Measurements from ENCODE around the gene NOD2.

NOD2 gene

DNA sequence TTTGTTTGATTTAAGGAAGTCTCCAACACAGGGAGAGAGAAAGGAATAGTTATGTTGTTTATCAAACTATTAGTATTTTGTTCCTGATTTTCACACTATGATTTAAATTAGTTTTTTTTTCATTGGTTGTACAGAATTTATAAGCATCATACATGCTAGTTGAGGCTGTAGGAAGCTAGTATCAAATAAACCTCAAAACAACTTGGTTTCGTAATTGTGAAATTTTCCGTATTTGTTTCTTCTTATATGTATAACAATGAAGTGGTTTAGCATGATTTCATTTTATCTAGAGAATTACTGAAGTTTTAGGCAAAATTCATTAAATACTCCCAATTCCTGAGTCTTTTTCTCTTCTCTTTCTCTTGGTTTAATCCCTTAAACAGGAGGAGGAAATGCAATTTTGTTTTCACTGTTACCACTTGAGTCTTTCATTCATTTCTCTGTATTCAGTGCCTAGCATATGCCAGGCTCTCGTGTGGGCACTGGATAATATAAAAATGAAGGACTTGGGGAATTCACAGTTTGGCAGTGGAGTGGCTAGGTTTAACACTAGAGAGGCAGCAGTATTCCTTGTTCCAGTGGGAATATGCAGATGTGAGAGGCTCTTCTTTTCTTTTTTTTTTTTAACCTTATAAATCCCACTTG lies 50.3 kb downstream of the NOD2 start:
- no peak for DNase-seq

DNA sequence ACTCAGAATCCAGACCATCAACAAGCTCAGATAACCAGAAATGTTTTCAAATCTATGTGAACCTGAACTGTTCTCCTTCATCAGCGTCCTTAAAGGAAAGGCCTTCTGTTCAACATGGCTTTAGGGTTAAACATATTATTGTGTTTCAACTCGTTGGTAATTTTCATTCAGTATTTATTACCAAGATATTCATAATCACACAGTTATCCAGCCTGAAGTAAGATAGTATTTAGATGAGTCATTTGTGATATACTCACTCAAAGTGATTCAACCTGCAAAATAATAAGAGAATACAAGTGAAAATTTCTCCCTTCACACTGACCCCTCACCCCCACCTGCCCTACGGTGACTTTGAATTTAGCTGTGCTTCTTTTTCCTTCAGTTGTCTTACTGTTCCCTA lies 51.5 kb downstream of the NOD2 start:
- peak; percentile 21 for DNase-seq

GRCh38 chr16:50745940-50746339 lies 52.5 kb downstream of the NOD2 start:
- no peak for DNase-seq

DNA sequence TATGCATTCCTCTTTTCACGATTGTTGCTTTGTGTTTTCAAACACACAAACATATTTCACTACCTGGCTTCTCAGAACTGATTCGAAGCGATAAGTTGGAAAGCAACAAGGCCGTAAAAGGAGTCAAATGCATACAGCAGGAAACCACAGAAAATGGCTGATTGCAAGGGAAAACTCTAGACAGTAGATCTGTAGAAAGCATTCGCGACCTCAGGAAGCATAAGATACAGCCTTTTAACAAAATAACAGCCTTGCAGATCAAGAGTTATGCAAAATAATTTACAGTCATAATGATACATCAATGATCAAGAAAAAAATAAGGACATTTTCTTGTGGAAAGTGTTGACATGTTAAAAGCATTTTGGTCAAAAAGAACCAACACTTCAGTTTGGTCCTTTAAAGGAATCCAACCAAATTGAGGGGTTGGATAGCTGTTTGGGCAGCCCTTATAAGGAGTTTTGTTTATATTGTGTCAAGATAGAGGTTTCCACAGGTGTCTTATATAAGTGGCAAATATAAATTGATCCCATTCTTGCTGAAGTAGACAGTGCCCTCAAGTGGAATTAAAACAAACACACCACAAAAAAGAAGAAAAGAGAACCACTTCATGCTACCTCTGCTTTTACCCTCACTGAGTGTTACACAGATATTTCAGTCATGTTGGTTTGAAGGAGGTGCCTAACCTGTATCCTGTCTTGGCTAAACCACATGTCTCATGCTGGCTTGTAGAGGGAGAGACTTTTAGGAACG lies 54.0 kb downstream of the NOD2 start:
- peak; percentile 82 for DNase-seq

DNA sequence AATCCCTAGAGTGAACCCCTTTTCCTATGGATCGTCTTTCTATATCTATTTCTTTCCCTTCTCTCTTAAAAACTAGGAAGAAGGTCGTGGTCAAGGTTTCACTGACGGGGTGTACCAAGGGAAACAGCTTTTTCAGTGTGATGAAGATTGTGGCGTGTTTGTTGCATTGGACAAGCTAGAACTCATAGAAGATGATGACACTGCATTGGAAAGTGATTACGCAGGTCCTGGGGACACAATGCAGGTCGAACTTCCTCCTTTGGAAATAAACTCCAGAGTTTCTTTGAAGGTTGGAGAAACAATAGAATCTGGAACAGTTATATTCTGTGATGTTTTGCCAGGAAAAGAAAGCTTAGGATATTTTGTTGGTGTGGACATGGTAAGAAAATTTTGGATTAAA lies 58.1 kb downstream of the NOD2 start:
- no peak for DNase-seq

- no peak for DNase-seq
Measured at GRCh38 chr16:50752471-50753235, 59.2 kb downstream of the NOD2 start.

DNA sequence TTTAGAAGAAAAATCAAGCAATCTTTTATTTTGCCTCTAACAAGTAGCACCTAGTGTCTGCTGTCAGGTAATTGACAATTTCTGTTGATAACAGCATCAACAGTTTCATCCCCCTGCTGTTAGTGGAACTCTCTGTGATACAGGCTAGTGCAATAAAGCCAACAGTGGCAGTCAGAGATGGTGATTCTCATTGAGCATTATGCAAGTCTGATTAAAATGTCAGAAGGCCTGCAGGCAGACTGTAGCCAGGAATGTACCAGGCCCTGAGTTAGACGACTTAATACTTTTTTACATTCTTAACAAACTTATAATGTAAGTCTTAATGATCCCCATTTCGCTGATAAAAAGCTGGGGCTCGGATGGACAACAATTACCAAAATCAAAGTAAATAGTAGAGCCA lies 63.1 kb downstream of the NOD2 start:
- DNase-seq, result no peak

GRCh38 chr16:50761267-50761666 lies 67.9 kb downstream of the NOD2 start:
- peak; percentile 33 for DNase-seq

GRCh38 chr16:50762241-50762640 lies 68.8 kb downstream of the NOD2 start:
- DNase-seq, result no peak

- peak; percentile 61 for DNase-seq
Measured at GRCh38 chr16:50763211-50763610, 69.8 kb downstream of the NOD2 start.

GRCh38 chr16:50765260-50765659 lies 71.9 kb downstream of the NOD2 start:
- DNase-seq, result no peak

DNA sequence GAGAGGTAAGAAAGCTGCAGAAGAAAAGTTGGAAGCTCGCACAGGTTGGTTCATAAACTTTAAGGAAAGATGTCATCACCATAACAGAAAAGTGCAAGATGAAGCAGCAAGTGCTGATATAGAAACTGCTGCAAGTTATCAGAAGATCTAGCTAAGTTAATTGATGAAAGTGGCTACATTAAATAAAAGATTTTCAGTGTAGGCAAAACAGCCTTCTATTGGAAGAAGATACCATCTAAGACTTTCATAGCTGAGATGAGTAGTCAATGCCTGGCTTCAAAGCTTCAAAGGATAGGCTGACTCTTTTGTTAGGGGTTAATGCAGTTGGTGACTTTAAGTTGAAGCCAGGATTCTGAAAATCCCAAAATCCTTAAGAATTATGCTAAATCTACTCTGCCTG lies 72.5 kb downstream of the NOD2 start:
- DNase-seq, result no peak

- DNase-seq, result no peak
Measured at GRCh38 chr16:50767197-50767596, 73.8 kb downstream of the NOD2 start.

DNA sequence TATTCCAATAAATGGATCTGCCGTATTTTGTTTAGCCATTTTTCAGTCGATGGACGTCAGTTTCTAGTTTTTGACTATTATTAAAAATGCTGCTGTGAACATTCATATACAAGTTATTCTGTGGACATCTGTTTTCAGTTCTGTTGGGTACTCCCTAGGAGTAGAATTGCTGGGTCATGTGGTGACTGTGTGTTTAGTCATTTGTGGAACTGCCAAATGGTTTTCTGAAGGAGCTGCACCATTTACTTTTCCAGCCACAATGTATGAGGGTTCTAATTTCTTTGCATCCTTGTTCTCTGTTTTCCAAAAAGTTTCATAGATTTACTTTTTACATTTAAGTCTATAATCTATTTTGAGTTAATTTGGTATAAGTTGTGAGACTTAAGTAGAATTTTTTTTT lies 78.0 kb downstream of the NOD2 start:
- no peak for DNase-seq

- no peak for DNase-seq
Measured at GRCh38 chr16:50774405-50774804, 81.0 kb downstream of the NOD2 start.

DNA sequence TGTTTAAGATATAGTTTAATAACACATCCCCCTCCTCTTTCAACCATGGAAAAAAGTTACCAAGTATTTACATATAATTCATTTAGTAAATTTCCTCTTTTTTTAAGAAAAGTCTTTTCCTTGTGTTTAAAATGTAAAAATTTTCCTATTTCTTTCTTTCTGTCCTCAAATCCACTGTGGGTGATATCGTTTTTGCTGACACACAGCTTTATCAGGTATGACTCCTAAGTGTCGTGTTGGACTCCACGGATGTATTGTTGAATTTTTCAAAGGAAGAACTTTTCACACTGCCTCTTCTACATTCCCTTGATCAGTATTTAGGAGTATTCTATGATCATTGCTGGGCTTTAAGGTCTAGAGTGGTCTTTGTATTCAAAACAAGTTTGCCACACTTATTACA lies 81.6 kb downstream of the NOD2 start:
- DNase-seq, result no peak

DNA sequence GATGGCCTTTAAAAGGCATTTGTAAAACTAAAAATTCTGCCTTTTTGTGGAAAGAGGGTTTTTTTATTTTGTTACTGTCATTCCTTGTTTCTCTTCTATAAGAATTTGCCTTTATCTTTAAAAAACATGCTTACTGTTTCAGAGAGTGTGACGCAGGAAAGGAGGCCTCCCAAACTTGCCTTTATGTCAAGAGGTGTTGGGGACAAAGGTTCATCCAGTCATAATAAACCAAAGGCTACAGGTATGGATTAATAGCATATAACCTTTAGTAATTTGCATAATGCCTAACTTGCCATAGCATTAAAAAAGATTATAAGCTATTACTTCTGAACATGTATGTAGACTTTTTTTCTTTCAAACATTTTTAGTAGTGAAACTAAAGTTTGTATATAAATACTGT lies 82.6 kb downstream of the NOD2 start:
- peak; percentile 3 for DNase-seq

DNA sequence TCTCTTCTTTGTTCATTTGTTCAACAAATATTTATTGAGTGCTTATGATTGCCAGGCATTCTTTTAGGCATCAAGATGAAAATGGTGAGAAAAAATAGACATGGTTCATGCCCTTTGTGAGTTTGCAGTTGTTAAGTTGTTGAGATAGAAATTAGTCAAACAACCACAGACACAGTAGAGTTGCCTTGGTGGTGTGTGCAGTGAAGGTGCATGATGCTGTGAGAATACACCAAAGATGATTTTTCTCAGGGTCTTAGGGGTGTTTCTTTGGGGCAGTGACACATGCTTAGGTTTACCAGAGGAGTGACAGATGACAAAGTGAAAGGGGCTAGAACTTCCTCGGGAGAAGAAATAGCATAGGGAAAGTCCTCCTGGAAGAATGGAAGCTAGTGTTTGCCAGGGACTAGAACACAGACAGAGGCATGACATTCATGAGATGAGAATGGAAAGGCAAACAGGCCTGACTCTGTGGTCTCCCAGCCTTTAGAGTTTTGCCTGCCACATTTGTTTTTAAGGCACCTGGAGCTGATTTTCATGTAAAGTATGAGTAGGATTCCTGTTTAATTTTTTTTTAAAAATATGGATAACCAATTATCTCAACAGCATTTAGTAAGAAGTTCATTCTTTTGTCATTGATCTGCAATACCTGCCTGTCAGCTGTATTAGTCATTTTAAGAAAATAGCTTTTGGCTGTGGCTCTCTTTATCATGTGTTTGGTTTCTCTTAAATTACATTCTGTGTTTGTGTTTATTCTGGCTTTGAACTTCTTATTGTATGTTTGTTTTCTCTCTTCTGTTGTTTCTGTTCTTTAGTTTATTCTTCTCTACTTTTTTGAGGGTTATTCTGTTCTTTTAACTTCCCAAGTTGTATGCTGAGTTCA lies 85.1 kb downstream of the NOD2 start:
- no peak for DNase-seq

GRCh38 chr16:50781043-50781442 lies 87.6 kb downstream of the NOD2 start:
- no peak for DNase-seq

DNA sequence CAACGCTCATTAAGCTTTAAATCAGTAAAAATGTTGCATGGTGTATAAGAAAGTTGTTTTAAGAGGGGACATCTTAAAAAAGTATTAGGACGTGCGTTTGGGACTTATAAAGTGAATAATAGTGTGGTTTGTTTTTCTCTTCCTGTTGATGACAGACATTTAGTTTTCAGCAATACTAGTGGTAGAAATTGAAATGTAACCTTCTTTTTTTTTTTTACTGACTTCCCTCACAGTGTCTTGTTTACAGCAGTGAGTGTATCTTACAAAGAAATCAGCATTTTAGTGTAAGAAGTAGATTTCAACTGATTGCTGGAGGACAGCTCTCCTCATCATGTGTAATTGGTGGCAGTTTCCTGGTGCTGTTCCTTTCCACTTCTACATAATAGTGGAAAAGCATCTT lies 88.1 kb downstream of the NOD2 start:
- DNase-seq, result no peak

Measured in OCI-M1 (cell line).